GM21576 (cell line): Measurements from ENCODE around the gene USP35.

Experiments
- ATAC-seq: cut with Tn5 transposase; IDR thresholded peaks from one replicate; pipeline ENCODE4 v1.9.1; 2021; ENCODE audit warnings: mild to moderate bottlenecking, moderate library complexity; ENCODE audit not compliant: unreplicated experiment

The USP35 gene

GRCh38 chr11:78262691-78263090 lies 74.0 kb downstream of the USP35 start:
- ATAC-seq: no peak
